ENCODE data around the gene TMEM167B. TPM values are rescaled to one million over a fixed set of nuclear protein-coding genes. Genes with fewer than 3 reads are reported as not detected.

The TMEM167B gene
- total RNA-seq, 1 experiment from 2014 or later, result 23.6 TPM

DNA sequence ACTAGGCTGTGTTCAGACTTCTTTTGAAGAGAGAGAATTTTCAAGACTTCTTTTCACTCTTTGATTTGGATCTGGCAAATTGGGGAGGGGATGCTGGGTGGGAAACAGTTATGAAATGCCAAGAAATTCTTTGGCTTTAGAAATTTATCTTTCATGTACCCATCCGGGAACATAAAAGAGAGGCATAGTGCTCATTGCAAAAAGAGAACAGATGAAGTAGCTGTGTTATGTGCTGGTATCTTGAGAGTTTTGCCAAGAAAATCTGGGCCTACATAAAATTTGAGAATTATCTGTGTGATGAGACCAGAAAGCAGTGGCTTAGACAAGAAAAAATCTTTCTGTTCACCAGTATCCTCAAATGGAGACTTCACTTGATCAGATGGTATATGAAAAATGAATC is 4.3 kb downstream of the TMEM167B start:
- BruUV-seq (replicated peaks), result no TSS peak
- H3K9me3 ChIP-seq (ENCODE audit: insufficient read depth, low read depth), result no peaks in the 10 kb centered on the region
- peaks cover 7% of the 10 kb centered on the region; the same call in 1 of the 2 replicates for H3K36me3 ChIP-seq (ENCODE audit: low read depth)
- POLR2A ChIA-PET (ENCODE audit: unreplicated experiment), result no interaction called here
- peaks cover 39% of the 10 kb centered on the region for H3K4me1 ChIP-seq (replicated peaks; ENCODE audit: insufficient read depth)
- no peaks in the 10 kb centered on the region; the same call in 1 of the 2 replicates for H4K20me1 ChIP-seq (ENCODE audit: insufficient read depth)
- H3F3A ChIP-seq (ENCODE audit: insufficient read depth, low read depth), result peaks cover 30% of the 10 kb centered on the region
- TF ChIP-seq EZH2 (IDR thresholded peaks at IDR 0.05; ENCODE audit: low read depth), result no peak
- TF ChIP-seq, protein P1, sequence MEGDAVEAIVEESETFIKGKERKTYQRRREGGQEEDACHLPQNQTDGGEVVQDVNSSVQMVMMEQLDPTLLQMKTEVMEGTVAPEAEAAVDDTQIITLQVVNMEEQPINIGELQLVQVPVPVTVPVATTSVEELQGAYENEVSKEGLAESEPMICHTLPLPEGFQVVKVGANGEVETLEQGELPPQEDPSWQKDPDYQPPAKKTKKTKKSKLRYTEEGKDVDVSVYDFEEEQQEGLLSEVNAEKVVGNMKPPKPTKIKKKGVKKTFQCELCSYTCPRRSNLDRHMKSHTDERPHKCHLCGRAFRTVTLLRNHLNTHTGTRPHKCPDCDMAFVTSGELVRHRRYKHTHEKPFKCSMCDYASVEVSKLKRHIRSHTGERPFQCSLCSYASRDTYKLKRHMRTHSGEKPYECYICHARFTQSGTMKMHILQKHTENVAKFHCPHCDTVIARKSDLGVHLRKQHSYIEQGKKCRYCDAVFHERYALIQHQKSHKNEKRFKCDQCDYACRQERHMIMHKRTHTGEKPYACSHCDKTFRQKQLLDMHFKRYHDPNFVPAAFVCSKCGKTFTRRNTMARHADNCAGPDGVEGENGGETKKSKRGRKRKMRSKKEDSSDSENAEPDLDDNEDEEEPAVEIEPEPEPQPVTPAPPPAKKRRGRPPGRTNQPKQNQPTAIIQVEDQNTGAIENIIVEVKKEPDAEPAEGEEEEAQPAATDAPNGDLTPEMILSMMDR (conservative IDR thresholded peaks at IDR 0.05), result no peak
- no peak overlapping the region for H2AFZ ChIP-seq
- DNase-seq, result peak in 1 of 2 experiments; percentile 26
- H3K4me3 ChIP-seq, result no peak overlapping the region
- no peak overlapping the region for H3K4me2 ChIP-seq
- intact Hi-C loops (cut with micrococcal nuclease; ENCODE audit: unreplicated experiment), result no loop called here
- peaks cover 38% of the 10 kb centered on the region for H3K79me2 ChIP-seq (ENCODE audit: low read depth)
- CTCF ChIA-PET, result no interaction called here
- H3K27ac ChIP-seq, result no peak overlapping the region
- H3K27me3 ChIP-seq (ENCODE audit: insufficient read depth, low read depth), result no peaks in the 10 kb centered on the region
- H3K9me2 ChIP-seq (ENCODE audit: insufficient read depth), result no peaks in the 10 kb centered on the region

GRCh38 chr1:109095631-109096030 is 5.1 kb downstream of the TMEM167B start:
- intact Hi-C loops (cut with micrococcal nuclease; ENCODE audit: unreplicated experiment), result no loop called here
- TF ChIP-seq, protein P1 (conservative IDR thresholded peaks at IDR 0.05), result no peak
- no peak for TF ChIP-seq EZH2 (IDR thresholded peaks at IDR 0.05; ENCODE audit: low read depth)
- H2AFZ ChIP-seq, result no peak overlapping the region
- no TSS peak for BruUV-seq (replicated peaks)
- H3F3A ChIP-seq (ENCODE audit: insufficient read depth, low read depth), result peaks cover 24% of the 10 kb centered on the region
- peaks cover 7% of the 10 kb centered on the region; the same call in 1 of the 2 replicates for H3K36me3 ChIP-seq (ENCODE audit: low read depth)
- no peaks in the 10 kb centered on the region for H3K9me2 ChIP-seq (ENCODE audit: insufficient read depth)
- ChIA-PET CTCF (no interaction called here), POLR2A (ENCODE audit: unreplicated experiment) (no interaction called here)
- H3K4me3 ChIP-seq, result no peak overlapping the region
- H3K27me3 ChIP-seq (ENCODE audit: insufficient read depth, low read depth), result no peaks in the 10 kb centered on the region
- peak in 1 of 2 experiments; percentile 4 for DNase-seq
- no peaks in the 10 kb centered on the region; the same call in 1 of the 2 replicates for H4K20me1 ChIP-seq (ENCODE audit: insufficient read depth)
- peaks cover 37% of the 10 kb centered on the region for H3K4me1 ChIP-seq (replicated peaks; ENCODE audit: insufficient read depth)
- peak overlapping the region; percentile 57 for H3K27ac ChIP-seq
- H3K9me3 ChIP-seq (ENCODE audit: insufficient read depth, low read depth), result no peaks in the 10 kb centered on the region
- peak overlapping the region; percentile 54 for H3K4me2 ChIP-seq
- peaks cover 42% of the 10 kb centered on the region for H3K79me2 ChIP-seq (ENCODE audit: low read depth)

GRCh38 chr1:109096120-109096519 is 5.6 kb downstream of the TMEM167B start:
- Histone ChIP-seq H2AFZ (no peak overlapping the region), H3K4me3 (peak overlapping the region; percentile 26; the same call in 1 of the 2 replicates), H3K4me2 (peak overlapping the region; percentile 54), H3K9me2 (ENCODE audit: insufficient read depth) (no peaks in the 10 kb centered on the region), H3K27me3 (ENCODE audit: insufficient read depth, low read depth) (no peaks in the 10 kb centered on the region), H3K27ac (peak overlapping the region; percentile 57), H4K20me1 (ENCODE audit: insufficient read depth) (peaks cover 5% of the 10 kb centered on the region; the same call in 1 of the 2 replicates), H3F3A (ENCODE audit: insufficient read depth, low read depth) (peaks cover 29% of the 10 kb centered on the region), H3K79me2 (ENCODE audit: low read depth) (peaks cover 44% of the 10 kb centered on the region), H3K9me3 (ENCODE audit: insufficient read depth, low read depth) (no peaks in the 10 kb centered on the region), H3K36me3 (ENCODE audit: low read depth) (peaks cover 7% of the 10 kb centered on the region; the same call in 1 of the 2 replicates), H3K4me1 (replicated peaks; ENCODE audit: insufficient read depth) (peaks cover 37% of the 10 kb centered on the region)
- ChIA-PET POLR2A (ENCODE audit: unreplicated experiment) (no interaction called here), CTCF (no interaction called here)
- peak in 1 of 2 experiments; percentile 84 for DNase-seq
- TF ChIP-seq, protein P1 (conservative IDR thresholded peaks at IDR 0.05), result no peak
- TF ChIP-seq EZH2 (IDR thresholded peaks at IDR 0.05; ENCODE audit: low read depth), result no peak
- intact Hi-C loops (cut with micrococcal nuclease; ENCODE audit: unreplicated experiment), result no loop called here
- no TSS peak for BruUV-seq (replicated peaks)

All from PC-9 (cell line).